ENCODE data around the gene OR52I2. TPM values are rescaled to one million over a fixed set of nuclear protein-coding genes. Genes with fewer than 3 reads are reported as not detected.

Gene OR52I2
- total RNA-seq, 1 donor from 2014 or later = not detected

GRCh38 chr11:4607096-4607495 lies 25.6 kb downstream of the OR52I2 start:
- TF ChIP-seq, protein P1, sequence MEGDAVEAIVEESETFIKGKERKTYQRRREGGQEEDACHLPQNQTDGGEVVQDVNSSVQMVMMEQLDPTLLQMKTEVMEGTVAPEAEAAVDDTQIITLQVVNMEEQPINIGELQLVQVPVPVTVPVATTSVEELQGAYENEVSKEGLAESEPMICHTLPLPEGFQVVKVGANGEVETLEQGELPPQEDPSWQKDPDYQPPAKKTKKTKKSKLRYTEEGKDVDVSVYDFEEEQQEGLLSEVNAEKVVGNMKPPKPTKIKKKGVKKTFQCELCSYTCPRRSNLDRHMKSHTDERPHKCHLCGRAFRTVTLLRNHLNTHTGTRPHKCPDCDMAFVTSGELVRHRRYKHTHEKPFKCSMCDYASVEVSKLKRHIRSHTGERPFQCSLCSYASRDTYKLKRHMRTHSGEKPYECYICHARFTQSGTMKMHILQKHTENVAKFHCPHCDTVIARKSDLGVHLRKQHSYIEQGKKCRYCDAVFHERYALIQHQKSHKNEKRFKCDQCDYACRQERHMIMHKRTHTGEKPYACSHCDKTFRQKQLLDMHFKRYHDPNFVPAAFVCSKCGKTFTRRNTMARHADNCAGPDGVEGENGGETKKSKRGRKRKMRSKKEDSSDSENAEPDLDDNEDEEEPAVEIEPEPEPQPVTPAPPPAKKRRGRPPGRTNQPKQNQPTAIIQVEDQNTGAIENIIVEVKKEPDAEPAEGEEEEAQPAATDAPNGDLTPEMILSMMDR (IDR thresholded peaks at IDR 0.05; ENCODE audit: unreplicated experiment) = no peak
- Mint-ChIP-seq H3K27me3 (peaks cover 6% of the 10 kb centered on the region), H3K36me3 (ENCODE audit: insufficient read depth) (peaks cover 5% of the 10 kb centered on the region), H3K4me3 (ENCODE audit: low read depth) (peak overlapping the region; percentile 79), H3K27ac (peak overlapping the region; percentile 94), H3K9me3 (ENCODE audit: low read depth) (no peaks in the 10 kb centered on the region), H3K4me1 (ENCODE audit: low read depth) (peaks cover 15% of the 10 kb centered on the region)
- no peak for DNase-seq (ENCODE audit: low spot score, unreplicated experiment)

DNA sequence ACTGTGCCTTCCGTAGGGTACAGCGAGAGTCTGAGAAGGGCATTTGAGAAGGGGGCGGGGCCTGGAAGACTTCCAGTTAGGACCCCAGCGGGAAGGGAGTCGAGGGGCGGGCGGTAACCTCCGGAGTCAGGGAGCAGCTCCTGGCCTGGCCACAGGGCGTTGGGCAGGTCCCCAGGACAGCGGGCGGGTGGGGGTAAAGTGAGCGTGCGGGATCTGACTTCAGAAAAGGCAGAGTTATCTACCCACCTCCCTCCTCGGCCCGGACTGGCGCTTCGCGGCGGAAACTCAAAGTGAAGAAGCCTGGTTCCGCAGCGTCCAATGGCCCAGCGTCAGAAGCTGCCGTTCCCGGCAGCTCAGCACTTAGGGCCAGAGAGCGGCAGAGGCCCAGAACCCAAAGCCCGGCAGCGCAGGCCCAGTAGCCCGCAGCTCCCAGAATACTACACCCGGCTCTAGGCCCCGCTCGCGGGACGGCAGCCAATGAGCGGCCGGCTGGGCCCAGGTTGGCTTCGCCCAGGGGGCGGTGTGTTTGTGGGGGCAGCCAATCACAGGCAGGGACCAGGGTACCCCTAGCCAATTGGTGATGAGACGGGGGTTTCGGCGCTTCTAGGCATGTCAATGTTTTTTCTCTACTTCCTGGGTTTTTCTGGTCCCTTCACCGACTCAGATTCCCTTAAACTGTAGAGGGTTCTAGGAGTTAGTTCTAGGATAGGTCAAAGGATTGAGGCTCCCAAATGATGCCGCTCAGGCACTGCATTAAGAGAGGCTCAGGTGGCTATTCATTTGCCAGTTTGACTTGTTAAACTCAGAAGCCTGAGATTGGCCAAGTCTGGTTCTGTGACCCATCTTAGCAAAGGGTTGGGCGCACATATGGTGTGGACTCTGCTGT lies 26.5 kb downstream of the OR52I2 start, which contains the start of gene TRIM68:
Gene TRIM68 (minus strand): TSS at position 451 of the 886 bp plus-strand sequence. CDS start 2,727 bp downstream, outside the sequence.
- peak within 1 kb of the TSS; percentile 79 for H3K4me3 Mint-ChIP-seq (ENCODE audit: low read depth)
- no peaks in the 10 kb centered on the region for H3K9me3 Mint-ChIP-seq (ENCODE audit: low read depth)
- DNase-seq (ENCODE audit: low spot score, unreplicated experiment) = peak; percentile 92
- H3K27me3 Mint-ChIP-seq = peaks cover 10% of the 10 kb centered on the region
- peaks cover 15% of the 10 kb centered on the region for H3K4me1 Mint-ChIP-seq (ENCODE audit: low read depth)
- TF ChIP-seq, protein P1 (IDR thresholded peaks at IDR 0.05; ENCODE audit: unreplicated experiment) = peak; percentile 24
- peak within 1 kb of the TSS; percentile 94 for H3K27ac Mint-ChIP-seq
- peaks cover 4% of the 10 kb centered on the region for H3K36me3 Mint-ChIP-seq (ENCODE audit: insufficient read depth)

- TF ChIP-seq, protein P1 (IDR thresholded peaks at IDR 0.05; ENCODE audit: unreplicated experiment) = no peak
- no peaks in the 10 kb centered on the region for H3K36me3 Mint-ChIP-seq (ENCODE audit: insufficient read depth)
- no peaks in the 10 kb centered on the region for H3K9me3 Mint-ChIP-seq (ENCODE audit: low read depth)
- no peak overlapping the region for H3K4me3 Mint-ChIP-seq (ENCODE audit: low read depth)
- H3K4me1 Mint-ChIP-seq (ENCODE audit: low read depth) = peaks cover 15% of the 10 kb centered on the region
- H3K27ac Mint-ChIP-seq = no peak overlapping the region
- no peak for DNase-seq (ENCODE audit: low spot score, unreplicated experiment)
- H3K27me3 Mint-ChIP-seq = peaks cover 17% of the 10 kb centered on the region
Measured at GRCh38 chr11:4610258-4610935, 28.9 kb downstream of the OR52I2 start.

DNA sequence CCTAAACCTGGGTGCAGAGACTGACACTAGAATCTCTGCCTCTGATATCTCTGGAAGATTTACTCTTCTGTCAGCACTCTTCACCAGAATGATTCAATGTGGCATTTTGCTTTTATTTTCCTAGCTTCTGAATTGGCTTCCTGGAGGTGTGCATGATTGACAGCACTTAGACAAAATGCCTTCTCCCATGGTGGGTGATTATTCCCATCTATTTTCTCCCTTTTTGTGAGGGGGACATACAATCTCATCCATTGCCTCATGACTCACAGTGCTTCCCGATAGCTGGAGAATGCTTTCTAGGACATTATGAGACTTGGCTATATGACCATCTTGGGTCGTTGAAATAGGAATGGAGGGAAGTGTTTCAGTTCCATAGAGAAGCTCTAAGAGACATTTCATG lies 30.4 kb downstream of the OR52I2 start:
- H3K9me3 Mint-ChIP-seq (ENCODE audit: low read depth) = no peaks in the 10 kb centered on the region
- no peaks in the 10 kb centered on the region for H3K36me3 Mint-ChIP-seq (ENCODE audit: insufficient read depth)
- peaks cover 17% of the 10 kb centered on the region for H3K27me3 Mint-ChIP-seq
- TF ChIP-seq, protein P1 (IDR thresholded peaks at IDR 0.05; ENCODE audit: unreplicated experiment) = no peak
- no peak overlapping the region for H3K4me3 Mint-ChIP-seq (ENCODE audit: low read depth)
- no peak overlapping the region for H3K27ac Mint-ChIP-seq
- no peak for DNase-seq (ENCODE audit: low spot score, unreplicated experiment)
- H3K4me1 Mint-ChIP-seq (ENCODE audit: low read depth) = peaks cover 5% of the 10 kb centered on the region

DNA sequence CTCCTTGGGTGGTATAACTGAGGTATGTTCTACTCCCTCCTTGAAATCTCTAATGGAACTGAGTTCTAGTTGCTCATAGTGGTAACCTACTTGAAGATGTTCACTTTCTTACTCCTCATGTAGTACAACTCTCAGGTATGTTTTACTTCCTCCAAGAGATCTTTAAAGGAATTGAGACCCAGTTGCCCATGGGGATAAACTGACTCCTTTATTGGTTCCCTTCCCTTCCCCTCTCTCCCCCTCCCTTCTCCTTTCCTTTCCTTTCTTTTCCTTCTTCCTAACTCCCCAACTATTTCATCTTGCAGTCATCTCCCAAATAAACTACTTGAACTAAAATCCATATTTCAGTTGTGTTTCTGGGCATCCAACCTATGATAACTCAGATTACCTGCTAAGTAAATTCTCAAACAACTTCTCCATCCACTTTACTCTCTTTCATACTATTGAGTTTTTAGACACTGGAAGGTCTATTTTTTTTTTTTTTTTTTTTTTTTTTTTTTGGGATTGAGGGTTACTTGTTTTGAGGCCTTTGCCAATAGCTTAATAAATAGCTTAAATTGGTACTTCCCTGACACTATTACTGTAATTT lies 34.4 kb downstream of the OR52I2 start:
- Mint-ChIP-seq H3K27ac (no peak overlapping the region), H3K9me3 (ENCODE audit: low read depth) (no peaks in the 10 kb centered on the region), H3K4me3 (ENCODE audit: low read depth) (no peak overlapping the region), H3K36me3 (ENCODE audit: insufficient read depth) (no peaks in the 10 kb centered on the region), H3K4me1 (ENCODE audit: low read depth) (no peaks in the 10 kb centered on the region), H3K27me3 (peaks cover 14% of the 10 kb centered on the region)
- DNase-seq (ENCODE audit: low spot score, unreplicated experiment) = no peak
- TF ChIP-seq, protein P1 (IDR thresholded peaks at IDR 0.05; ENCODE audit: unreplicated experiment) = no peak

Data from progenitor cell of endocrine pancreas (in vitro differentiated cells).